GM23338 (cell line): ENCODE measurements around the gene COTL1.

Experiments used
- CREB1 ChIP-seq: fragments of 250-450 bp; sonication (Bioruptor Pico); IDR thresholded peaks from 2 replicates; pipeline ENCODE4 v1.5.0; 2020; ENCODE audit warnings: low read depth, mild to moderate bottlenecking, moderate library complexity
- CTCF ChIP-seq, 2 experiments: fragments of 200-600 bp in 1 of 2; sonication (generic) in 1 of 2; conservative IDR thresholded peaks; 2 replicates each; pipeline versions ENCODE4 v1.5.1 to v1.6.1; 2016 to 2017; ENCODE audit warnings: antibody characterized with exemption in 2 of 2, low read depth in 2 of 2, mild to moderate bottlenecking in 2 of 2, moderate library complexity in 1 of 2
- ETS1 ChIP-seq: IDR thresholded peaks from 2 replicates; pipeline ENCODE4 v1.6.1; 2016; ENCODE audit warnings: antibody characterized with exemption
- EZH2 ChIP-seq: fragments of 200-600 bp; sonication (generic); IDR thresholded peaks from one replicate; pipeline ENCODE4 v1.8.0; 2017; ENCODE audit warnings: antibody characterized with exemption, mild to moderate bottlenecking, low read depth; ENCODE audit not compliant: unreplicated experiment
- EZH2phosphoT487 ChIP-seq: fragments of 200-600 bp; sonication (generic); IDR thresholded peaks from one replicate; pipeline ENCODE4 v1.8.1; 2018; ENCODE audit warnings: antibody characterized with exemption; ENCODE audit not compliant: unreplicated experiment
- JUNB ChIP-seq: IDR thresholded peaks from one replicate; pipeline ENCODE4 v1.6.1; 2016; ENCODE audit warnings: antibody characterized with exemption; ENCODE audit not compliant: unreplicated experiment
- NANOG ChIP-seq: IDR thresholded peaks from 2 replicates; pipeline ENCODE4 v1.6.1; 2016; ENCODE audit warnings: antibody characterized with exemption, borderline replicate concordance
- POLR2AphosphoS5 ChIP-seq: IDR thresholded peaks from 2 replicates; pipeline ENCODE4 v1.6.1; 2016; ENCODE audit warnings: antibody characterized with exemption, low read depth
- REST ChIP-seq: IDR thresholded peaks from one replicate; pipeline ENCODE4 v1.6.1; 2018; ENCODE audit warnings: antibody characterized with exemption; ENCODE audit not compliant: unreplicated experiment
- ZNF114 ChIP-seq: fragments of 250-450 bp; sonication (Bioruptor Pico); IDR thresholded peaks from 2 replicates; pipeline ENCODE4 v1.5.0; 2020; ENCODE audit warnings: mild to moderate bottlenecking, moderate library complexity
- ZNF462 ChIP-seq: fragments of 250-450 bp; sonication (Bioruptor Pico); IDR thresholded peaks from 2 replicates; pipeline ENCODE4 v1.5.0; 2020; ENCODE audit warnings: mild to moderate bottlenecking, moderate library complexity

- no peak for TF ChIP-seq CTCF (conservative IDR thresholded peaks at IDR 0.05; ENCODE audit: low read depth in 2 of 2)
- no peak for TF ChIP-seq POLR2AphosphoS5
- no peak for TF ChIP-seq EZH2
- no peak for TF ChIP-seq EZH2phosphoT487
- no peak for TF ChIP-seq ETS1
- TF ChIP-seq CREB1 (CRISPR knock-in tag), result no peak
- TF ChIP-seq JUNB, result no peak
- TF ChIP-seq NANOG, result no peak
- TF ChIP-seq REST, result no peak
- no peak for TF ChIP-seq ZNF462
- TF ChIP-seq ZNF114, result no peak
Measured at GRCh38 chr16:84659656-84660300, 41.9 kb upstream of the COTL1 start.
